Upper lobe of left lung (tissue), 4 donors: ENCODE results near the gene CD34.

Experiments
- CTCF ChIP-seq, 6 experiments: fragments of 450-650 bp in 4 of 6; fragments of 200-600 bp in 2 of 6; sonication (generic) in 2 of 6; IDR thresholded peaks; one replicate each; pipeline ENCODE4 v1.5.1; 2016 to 2019; ENCODE audit warnings: antibody characterized with exemption in 6 of 6
- POLR2A ChIP-seq, 4 donors: fragments of 450-650 bp; IDR thresholded peaks; one replicate each; pipeline ENCODE4 v1.5.1; 2016 to 2017; ENCODE audit warnings: antibody characterized with exemption in 4 of 4, mild to moderate bottlenecking in 2 of 4

GRCh38 chr1:207882692-207883091 is 28.2 kb downstream of the CD34 start:
- TF ChIP-seq CTCF (IDR thresholded peaks at IDR 0.05) (no peak), POLR2A (IDR thresholded peaks at IDR 0.05) (no peak)
